ENCODE measurements around the gene LHX3. TPM values are rescaled to one million over a fixed set of nuclear protein-coding genes. Genes with fewer than 3 reads are reported as not detected.

The LHX3 gene
- total and polyA plus RNA-seq, 2 experiments from 2014 or later, result not detected

DNA sequence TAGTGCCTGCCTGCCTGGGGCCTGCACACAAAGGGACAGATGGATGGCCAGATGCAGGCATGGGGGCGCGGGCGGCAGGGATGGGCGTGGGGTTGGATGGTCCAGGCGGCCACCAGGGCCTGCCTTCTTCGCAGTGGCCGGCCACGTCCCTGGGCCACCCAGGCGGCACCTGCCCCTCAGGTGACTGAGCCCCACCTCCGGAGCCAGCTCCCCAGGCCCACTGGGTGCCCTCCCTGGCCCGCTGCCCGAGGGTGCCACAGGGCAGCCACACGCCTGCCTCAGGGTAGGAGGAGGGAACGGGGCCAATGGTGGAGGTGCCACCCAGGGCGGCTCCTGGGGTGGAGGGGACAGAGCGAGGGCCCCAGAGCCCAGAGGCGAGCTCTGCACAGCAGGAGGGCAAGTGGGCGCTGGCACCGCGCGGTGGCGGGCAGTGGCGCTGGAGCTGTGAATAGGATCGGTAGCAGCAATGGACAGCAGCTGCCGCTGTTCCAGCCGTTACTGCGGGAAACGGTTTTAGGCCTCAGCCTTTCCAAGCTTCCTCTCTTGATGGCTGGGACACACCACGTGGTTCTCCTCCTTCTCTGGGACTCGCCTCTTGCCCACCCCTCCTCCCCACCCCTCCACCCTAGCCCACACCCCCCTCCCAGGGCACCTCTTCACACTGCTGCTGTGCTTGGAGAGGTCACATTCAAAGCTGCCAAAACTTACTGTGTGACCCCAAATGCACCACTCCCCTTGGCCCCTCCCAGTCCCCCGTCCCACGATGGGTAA lies 19.1 kb downstream of the LHX3 start:
- DNase-seq (ENCODE audit: low read depth in 1 of 2, low spot score in 1 of 2), result no peak
- Histone ChIP-seq H3K36me3 (no peaks in the 10 kb centered on the region), H3K4me1 (ENCODE audit: low read depth) (no peaks in the 10 kb centered on the region), H3K9me3 (ENCODE audit: low read depth) (no peaks in the 10 kb centered on the region), H3K27ac (no peak overlapping the region), H3K4me3 (no peak overlapping the region), H3K27me3 (peaks cover 19% of the 10 kb centered on the region)
- no peak for TF ChIP-seq CTCF (IDR thresholded peaks at IDR 0.05; ENCODE audit: low read depth, low read length)

- H3K4me3 ChIP-seq, result no peak overlapping the region
- H3K36me3 ChIP-seq, result no peaks in the 10 kb centered on the region
- TF ChIP-seq CTCF (IDR thresholded peaks at IDR 0.05; ENCODE audit: low read depth, low read length), result no peak
- peaks cover 12% of the 10 kb centered on the region for H3K27me3 ChIP-seq
- no peak overlapping the region for H3K27ac ChIP-seq
- no peaks in the 10 kb centered on the region for H3K4me1 ChIP-seq (ENCODE audit: low read depth)
- H3K9me3 ChIP-seq (ENCODE audit: low read depth), result no peaks in the 10 kb centered on the region
- no peak for DNase-seq (ENCODE audit: low read depth in 1 of 2, low spot score in 1 of 2)
These were observed 19.9 kb downstream of the LHX3 start for GRCh38 chr9:136185066-136185465.

DNA sequence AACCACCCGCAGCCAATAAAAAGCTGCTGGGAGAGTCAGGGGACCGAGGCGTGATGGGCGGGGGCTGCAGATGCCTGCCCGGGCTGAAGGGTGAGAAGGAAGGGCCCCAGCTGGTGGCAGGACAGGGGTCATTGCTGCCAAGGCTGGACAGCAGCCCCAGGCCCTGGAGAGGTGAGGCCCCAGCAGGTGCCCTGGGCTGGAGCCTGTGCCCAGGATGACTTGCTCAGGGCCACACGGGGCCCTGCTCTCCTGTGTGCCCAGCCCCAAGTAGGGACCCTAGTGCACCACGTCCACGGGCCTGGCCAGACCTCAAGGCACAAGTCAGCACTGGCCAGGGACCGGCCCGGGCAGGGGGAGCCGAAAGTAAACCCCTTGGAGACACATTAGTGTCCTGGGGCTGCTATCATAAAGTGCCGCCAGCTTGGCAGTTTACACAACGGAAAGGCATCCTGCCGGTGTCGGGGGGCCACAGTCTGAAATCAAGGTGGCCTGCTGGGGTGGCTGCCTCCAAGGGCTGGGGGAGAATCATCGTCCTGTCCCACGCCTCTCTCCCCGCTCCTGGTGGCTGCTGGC lies 22.0 kb downstream of the LHX3 start:
- H3K36me3 ChIP-seq, result no peaks in the 10 kb centered on the region
- no peak for DNase-seq (ENCODE audit: low read depth in 1 of 2, low spot score in 1 of 2)
- no peaks in the 10 kb centered on the region for H3K27me3 ChIP-seq
- H3K9me3 ChIP-seq (ENCODE audit: low read depth), result no peaks in the 10 kb centered on the region
- H3K4me1 ChIP-seq (ENCODE audit: low read depth), result no peaks in the 10 kb centered on the region
- no peak overlapping the region for H3K27ac ChIP-seq
- no peak for TF ChIP-seq CTCF (IDR thresholded peaks at IDR 0.05; ENCODE audit: low read depth, low read length)
- H3K4me3 ChIP-seq, result no peak overlapping the region

DNA sequence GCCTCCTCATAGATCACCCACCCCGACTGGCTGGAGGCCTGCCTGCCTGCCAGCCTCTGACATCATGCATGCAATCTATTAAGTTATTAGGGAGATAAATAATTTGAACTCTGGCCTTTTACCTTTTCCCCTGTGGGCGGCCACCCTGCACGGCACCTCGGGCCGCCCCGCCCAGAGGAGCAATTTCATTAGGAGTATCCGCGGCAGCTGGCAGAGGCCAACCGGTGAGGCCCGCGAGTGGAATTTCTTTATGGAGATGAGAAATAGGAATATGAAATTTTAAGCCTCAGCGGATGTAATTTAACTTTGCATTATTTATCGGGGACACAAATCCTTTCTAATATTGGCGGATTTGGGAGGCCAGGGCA lies 22.5 kb downstream of the LHX3 start:
- no peaks in the 10 kb centered on the region for H3K36me3 ChIP-seq
- H3K4me1 ChIP-seq (ENCODE audit: low read depth), result no peaks in the 10 kb centered on the region
- H3K27ac ChIP-seq, result no peak overlapping the region
- H3K27me3 ChIP-seq, result peaks cover 3% of the 10 kb centered on the region
- H3K4me3 ChIP-seq, result no peak overlapping the region
- no peaks in the 10 kb centered on the region for H3K9me3 ChIP-seq (ENCODE audit: low read depth)
- DNase-seq (ENCODE audit: low read depth in 1 of 2, low spot score in 1 of 2), result no peak
- no peak for TF ChIP-seq CTCF (IDR thresholded peaks at IDR 0.05; ENCODE audit: low read depth, low read length)

- TF ChIP-seq CTCF (IDR thresholded peaks at IDR 0.05; ENCODE audit: low read depth, low read length), result no peak
- no peak overlapping the region for H3K4me3 ChIP-seq
- H3K27me3 ChIP-seq, result peaks cover 3% of the 10 kb centered on the region
- no peak for DNase-seq (ENCODE audit: low read depth in 1 of 2, low spot score in 1 of 2)
- H3K27ac ChIP-seq, result no peak overlapping the region
- no peaks in the 10 kb centered on the region for H3K4me1 ChIP-seq (ENCODE audit: low read depth)
- H3K36me3 ChIP-seq, result no peaks in the 10 kb centered on the region
- no peaks in the 10 kb centered on the region for H3K9me3 ChIP-seq (ENCODE audit: low read depth)
These were observed 23.0 kb downstream of the LHX3 start for GRCh38 chr9:136181784-136182419.
